Measurements from ENCODE around the gene ZCCHC14.

DNA sequence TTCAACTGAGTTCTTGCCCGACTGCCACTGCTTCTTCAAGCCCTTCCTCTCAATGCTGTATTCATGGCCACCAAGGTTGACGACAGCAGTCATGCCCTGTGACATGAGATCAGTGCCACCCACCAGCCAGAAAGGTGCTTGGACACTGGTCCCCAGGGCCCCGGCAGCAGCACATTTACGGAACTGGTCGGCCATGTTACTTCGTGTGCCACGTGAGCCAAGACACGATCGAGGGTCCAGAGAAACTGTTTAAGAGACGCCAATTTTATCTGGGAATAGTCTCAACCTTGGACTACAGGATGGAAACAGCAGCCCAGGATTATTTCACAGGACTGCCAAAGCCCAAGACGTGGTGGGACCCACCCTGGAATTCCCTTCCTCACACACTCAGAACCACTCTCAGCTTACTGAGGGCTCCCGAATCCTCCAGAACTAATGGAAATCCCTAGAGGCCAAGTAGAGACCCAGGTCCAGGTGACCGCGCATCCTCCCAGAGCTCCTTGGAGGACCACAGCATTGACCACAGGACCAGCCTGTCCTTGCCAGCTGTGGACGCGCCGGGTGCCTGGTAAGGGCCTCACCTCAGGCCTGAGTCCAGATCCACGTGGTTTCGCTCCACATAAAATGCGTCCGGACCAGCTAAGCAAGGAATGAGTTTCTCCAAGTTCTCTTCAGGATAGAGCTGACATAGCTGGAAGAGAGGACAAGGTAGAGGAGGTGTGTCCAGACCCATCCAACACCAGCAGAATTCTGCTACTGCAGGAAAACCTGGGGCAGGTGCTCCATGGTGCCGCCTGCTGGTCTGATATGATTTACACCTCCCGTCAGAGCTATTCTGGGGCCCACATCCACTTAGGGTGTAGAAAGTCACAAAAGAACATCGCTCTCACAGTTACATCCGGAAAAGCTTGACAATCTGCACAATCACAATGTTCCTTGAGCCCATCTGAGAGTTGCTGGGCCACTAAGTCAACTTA lies 72.5 kb downstream of the ZCCHC14 start:
- TF ChIP-seq EP300 (IDR thresholded peaks at IDR 0.05) (no peak), POLR2A (IDR thresholded peaks at IDR 0.05; ENCODE audit: low read length) (no peak), TP53 (CRISPR knock-in tag; IDR thresholded peaks at IDR 0.05) (no peak), FOSB (CRISPR knock-in tag; IDR thresholded peaks at IDR 0.05) (no peak), TFCP2L1 (CRISPR knock-in tag; IDR thresholded peaks at IDR 0.05) (no peak), KDM5A (IDR thresholded peaks at IDR 0.05) (no peak), MYC (IDR thresholded peaks at IDR 0.05; ENCODE audit: borderline replicate concordance, low read length) (no peak), ZC3H11A (IDR thresholded peaks at IDR 0.05) (no peak), SREBF2 (IDR thresholded peaks at IDR 0.05) (no peak)
- TF ChIP-seq, protein P1, sequence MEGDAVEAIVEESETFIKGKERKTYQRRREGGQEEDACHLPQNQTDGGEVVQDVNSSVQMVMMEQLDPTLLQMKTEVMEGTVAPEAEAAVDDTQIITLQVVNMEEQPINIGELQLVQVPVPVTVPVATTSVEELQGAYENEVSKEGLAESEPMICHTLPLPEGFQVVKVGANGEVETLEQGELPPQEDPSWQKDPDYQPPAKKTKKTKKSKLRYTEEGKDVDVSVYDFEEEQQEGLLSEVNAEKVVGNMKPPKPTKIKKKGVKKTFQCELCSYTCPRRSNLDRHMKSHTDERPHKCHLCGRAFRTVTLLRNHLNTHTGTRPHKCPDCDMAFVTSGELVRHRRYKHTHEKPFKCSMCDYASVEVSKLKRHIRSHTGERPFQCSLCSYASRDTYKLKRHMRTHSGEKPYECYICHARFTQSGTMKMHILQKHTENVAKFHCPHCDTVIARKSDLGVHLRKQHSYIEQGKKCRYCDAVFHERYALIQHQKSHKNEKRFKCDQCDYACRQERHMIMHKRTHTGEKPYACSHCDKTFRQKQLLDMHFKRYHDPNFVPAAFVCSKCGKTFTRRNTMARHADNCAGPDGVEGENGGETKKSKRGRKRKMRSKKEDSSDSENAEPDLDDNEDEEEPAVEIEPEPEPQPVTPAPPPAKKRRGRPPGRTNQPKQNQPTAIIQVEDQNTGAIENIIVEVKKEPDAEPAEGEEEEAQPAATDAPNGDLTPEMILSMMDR (IDR thresholded peaks at IDR 0.05), result peak; percentile 17; the same call in 1 of the 3 replicates
- TF ChIP-seq, protein P2, sequence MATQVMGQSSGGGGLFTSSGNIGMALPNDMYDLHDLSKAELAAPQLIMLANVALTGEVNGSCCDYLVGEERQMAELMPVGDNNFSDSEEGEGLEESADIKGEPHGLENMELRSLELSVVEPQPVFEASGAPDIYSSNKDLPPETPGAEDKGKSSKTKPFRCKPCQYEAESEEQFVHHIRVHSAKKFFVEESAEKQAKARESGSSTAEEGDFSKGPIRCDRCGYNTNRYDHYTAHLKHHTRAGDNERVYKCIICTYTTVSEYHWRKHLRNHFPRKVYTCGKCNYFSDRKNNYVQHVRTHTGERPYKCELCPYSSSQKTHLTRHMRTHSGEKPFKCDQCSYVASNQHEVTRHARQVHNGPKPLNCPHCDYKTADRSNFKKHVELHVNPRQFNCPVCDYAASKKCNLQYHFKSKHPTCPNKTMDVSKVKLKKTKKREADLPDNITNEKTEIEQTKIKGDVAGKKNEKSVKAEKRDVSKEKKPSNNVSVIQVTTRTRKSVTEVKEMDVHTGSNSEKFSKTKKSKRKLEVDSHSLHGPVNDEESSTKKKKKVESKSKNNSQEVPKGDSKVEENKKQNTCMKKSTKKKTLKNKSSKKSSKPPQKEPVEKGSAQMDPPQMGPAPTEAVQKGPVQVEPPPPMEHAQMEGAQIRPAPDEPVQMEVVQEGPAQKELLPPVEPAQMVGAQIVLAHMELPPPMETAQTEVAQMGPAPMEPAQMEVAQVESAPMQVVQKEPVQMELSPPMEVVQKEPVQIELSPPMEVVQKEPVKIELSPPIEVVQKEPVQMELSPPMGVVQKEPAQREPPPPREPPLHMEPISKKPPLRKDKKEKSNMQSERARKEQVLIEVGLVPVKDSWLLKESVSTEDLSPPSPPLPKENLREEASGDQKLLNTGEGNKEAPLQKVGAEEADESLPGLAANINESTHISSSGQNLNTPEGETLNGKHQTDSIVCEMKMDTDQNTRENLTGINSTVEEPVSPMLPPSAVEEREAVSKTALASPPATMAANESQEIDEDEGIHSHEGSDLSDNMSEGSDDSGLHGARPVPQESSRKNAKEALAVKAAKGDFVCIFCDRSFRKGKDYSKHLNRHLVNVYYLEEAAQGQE (IDR thresholded peaks at IDR 0.05), result no peak

Measured in A549 (cell line).